ENCODE results near the gene B3GNT5.

B3GNT5 gene

GRCh38 chr3:183266454-183266853 lies 13.4 kb downstream of the B3GNT5 start:
- DNase-seq = no peak

- DNase-seq = no peak
Measured at GRCh38 chr3:183267140-183267539, 14.1 kb downstream of the B3GNT5 start.

GRCh38 chr3:183268366-183268765 lies 15.3 kb downstream of the B3GNT5 start:
- DNase-seq = no peak

- DNase-seq = no peak
Measured at GRCh38 chr3:183269345-183269744, 16.3 kb downstream of the B3GNT5 start.

GRCh38 chr3:183270344-183270743 lies 17.3 kb downstream of the B3GNT5 start:
- no peak for DNase-seq

- DNase-seq = no peak
Measured at GRCh38 chr3:183272142-183272541, 19.1 kb downstream of the B3GNT5 start.

GRCh38 chr3:183272791-183273190 lies 19.7 kb downstream of the B3GNT5 start:
- DNase-seq = no peak

- no peak for DNase-seq
Measured at GRCh38 chr3:183274609-183275008, 21.6 kb downstream of the B3GNT5 start.

GRCh38 chr3:183275418-183275817 lies 22.4 kb downstream of the B3GNT5 start:
- DNase-seq = no peak

- DNase-seq = no peak
Measured at GRCh38 chr3:183275937-183276336, 22.9 kb downstream of the B3GNT5 start.

- no peak for DNase-seq
Measured at GRCh38 chr3:183277260-183277659, 24.2 kb downstream of the B3GNT5 start.

GRCh38 chr3:183278479-183279088 lies 25.5 kb downstream of the B3GNT5 start:
- no peak for DNase-seq

- DNase-seq = no peak
Measured at GRCh38 chr3:183279371-183279770, 26.3 kb downstream of the B3GNT5 start.

GRCh38 chr3:183281126-183281797 lies 28.2 kb downstream of the B3GNT5 start:
- no peak for DNase-seq

GRCh38 chr3:183283886-183284285 lies 30.8 kb downstream of the B3GNT5 start:
- no peak for DNase-seq

GRCh38 chr3:183284570-183284969 lies 31.5 kb downstream of the B3GNT5 start:
- DNase-seq = no peak

- DNase-seq = no peak
Measured at GRCh38 chr3:183285318-183285717, 32.3 kb downstream of the B3GNT5 start.

GRCh38 chr3:183285828-183286457 lies 32.9 kb downstream of the B3GNT5 start:
- DNase-seq = peak; percentile 94

GRCh38 chr3:183287301-183287971 lies 34.4 kb downstream of the B3GNT5 start:
- DNase-seq = peak; percentile 24

- DNase-seq = no peak
Measured at GRCh38 chr3:183288117-183288516, 35.1 kb downstream of the B3GNT5 start.

- no peak for DNase-seq
Measured at GRCh38 chr3:183290216-183290615, 37.2 kb downstream of the B3GNT5 start.

GRCh38 chr3:183291497-183292031 lies 38.5 kb downstream of the B3GNT5 start:
- DNase-seq = no peak

- DNase-seq = no peak
Measured at GRCh38 chr3:183293966-183294365, 40.9 kb downstream of the B3GNT5 start.

GRCh38 chr3:183295211-183295610 lies 42.2 kb downstream of the B3GNT5 start:
- no peak for DNase-seq

Measured in activated naive CD4-positive, alpha-beta T cell treated with Interleukin-2 at 50 U/mL for 16 hours (primary cell).